Lower leg skin (tissue), 3 donors: ENCODE data around the gene FUT6.

Experiments used
- POLR2A ChIP-seq, 2 donors: fragments of 450-650 bp; IDR thresholded peaks; one replicate each; pipeline ENCODE4 v1.6.1; 2016 to 2017; ENCODE audit warnings: antibody characterized with exemption in 2 of 2, mild to moderate bottlenecking in 1 of 2, moderate library complexity in 1 of 2
- TF ChIP-seq, protein P1 (sequence below), 3 donors: fragments of 450-650 bp; IDR thresholded peaks; one replicate each; pipeline ENCODE4 v1.5.1; 2016; ENCODE audit warnings: antibody characterized with exemption in 3 of 3, mild to moderate bottlenecking in 3 of 3, moderate library complexity in 2 of 3

DNA sequence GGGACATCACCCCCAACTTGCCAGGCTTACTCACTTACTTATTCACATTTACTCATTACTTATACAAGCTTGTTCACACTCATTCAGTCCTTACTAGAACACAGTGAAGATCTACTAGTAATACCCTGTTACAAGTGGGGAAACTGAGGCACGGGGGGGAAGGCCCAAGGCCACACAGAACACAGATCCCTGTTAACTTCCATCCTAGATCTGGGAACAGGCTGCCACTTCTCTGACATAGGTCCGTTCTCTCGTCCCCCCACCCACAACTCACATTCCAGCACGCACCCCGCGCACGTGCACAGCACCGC, 36.1 kb downstream of the FUT6 start:
- TF ChIP-seq, protein P1, sequence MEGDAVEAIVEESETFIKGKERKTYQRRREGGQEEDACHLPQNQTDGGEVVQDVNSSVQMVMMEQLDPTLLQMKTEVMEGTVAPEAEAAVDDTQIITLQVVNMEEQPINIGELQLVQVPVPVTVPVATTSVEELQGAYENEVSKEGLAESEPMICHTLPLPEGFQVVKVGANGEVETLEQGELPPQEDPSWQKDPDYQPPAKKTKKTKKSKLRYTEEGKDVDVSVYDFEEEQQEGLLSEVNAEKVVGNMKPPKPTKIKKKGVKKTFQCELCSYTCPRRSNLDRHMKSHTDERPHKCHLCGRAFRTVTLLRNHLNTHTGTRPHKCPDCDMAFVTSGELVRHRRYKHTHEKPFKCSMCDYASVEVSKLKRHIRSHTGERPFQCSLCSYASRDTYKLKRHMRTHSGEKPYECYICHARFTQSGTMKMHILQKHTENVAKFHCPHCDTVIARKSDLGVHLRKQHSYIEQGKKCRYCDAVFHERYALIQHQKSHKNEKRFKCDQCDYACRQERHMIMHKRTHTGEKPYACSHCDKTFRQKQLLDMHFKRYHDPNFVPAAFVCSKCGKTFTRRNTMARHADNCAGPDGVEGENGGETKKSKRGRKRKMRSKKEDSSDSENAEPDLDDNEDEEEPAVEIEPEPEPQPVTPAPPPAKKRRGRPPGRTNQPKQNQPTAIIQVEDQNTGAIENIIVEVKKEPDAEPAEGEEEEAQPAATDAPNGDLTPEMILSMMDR (IDR thresholded peaks at IDR 0.05) = no peak
- TF ChIP-seq POLR2A (IDR thresholded peaks at IDR 0.05) = no peak
